GM12892 (cell line): ENCODE data around the gene CRYL1.

ENCODE experiments used
- POLR2A ChIP-seq: IDR thresholded peaks from 2 replicates; pipeline ENCODE4 v1.6.1; 2011; ENCODE audit warnings: low read depth, low read length, control low read depth
- POLR2AphosphoS5 ChIP-seq: IDR thresholded peaks from 2 replicates; pipeline ENCODE4 v1.6.1; 2011; ENCODE audit warnings: low read depth, low read length, control low read depth

DNA sequence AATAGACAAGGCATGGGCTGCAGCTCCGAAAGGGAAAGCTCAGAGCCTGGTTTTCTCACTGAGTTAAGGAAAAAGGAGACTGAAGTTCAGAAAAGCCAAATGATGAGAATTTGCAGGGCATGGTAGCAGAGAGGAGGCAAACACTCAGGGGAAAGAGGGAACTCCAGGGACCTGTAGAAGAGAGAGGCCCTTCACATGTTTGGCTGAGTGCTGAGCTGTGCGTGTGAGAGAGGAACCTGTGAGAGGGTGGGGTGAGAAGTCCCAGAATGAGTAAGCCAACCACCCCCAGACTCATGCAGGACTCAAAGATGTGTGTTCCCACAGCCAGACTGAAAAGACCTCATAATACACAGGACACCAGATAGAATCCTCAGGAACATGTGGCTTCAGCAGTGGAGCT is 2.8 kb upstream of the CRYL1 start:
- TF ChIP-seq POLR2A (no peak), POLR2AphosphoS5 (no peak)
